ENCODE measurements around the gene MRPS27.

Gene MRPS27

GRCh38 chr5:72308853-72309191 is 11.2 kb downstream of the MRPS27 start:
- DNase-seq (ENCODE audit: low read depth) = no peak
- no peak overlapping the region for H3K4me3 ChIP-seq (ENCODE audit: low read length)
- no peak for TF ChIP-seq CTCF (conservative IDR thresholded peaks at IDR 0.05; ENCODE audit: low read depth, low read length)

GRCh38 chr5:72307968-72308852 is 11.8 kb downstream of the MRPS27 start:
- peak; percentile 95 for DNase-seq (ENCODE audit: low read depth)
- peak; percentile 76 for TF ChIP-seq CTCF (conservative IDR thresholded peaks at IDR 0.05; ENCODE audit: low read depth, low read length)
- H3K4me3 ChIP-seq (ENCODE audit: low read length) = peak overlapping the region; percentile 76

- no peak for DNase-seq (ENCODE audit: low read depth)
- TF ChIP-seq CTCF (conservative IDR thresholded peaks at IDR 0.05; ENCODE audit: low read depth, low read length) = no peak
- peak overlapping the region; percentile 76 for H3K4me3 ChIP-seq (ENCODE audit: low read length)
These were observed 12.5 kb downstream of the MRPS27 start for GRCh38 chr5:72307573-72307967.

GRCh38 chr5:72305194-72306142 is 14.6 kb downstream of the MRPS27 start:
- no peak overlapping the region for H3K4me3 ChIP-seq (ENCODE audit: low read length)
- no peak for DNase-seq (ENCODE audit: low read depth)
- TF ChIP-seq CTCF (conservative IDR thresholded peaks at IDR 0.05; ENCODE audit: low read depth, low read length) = no peak

DNA sequence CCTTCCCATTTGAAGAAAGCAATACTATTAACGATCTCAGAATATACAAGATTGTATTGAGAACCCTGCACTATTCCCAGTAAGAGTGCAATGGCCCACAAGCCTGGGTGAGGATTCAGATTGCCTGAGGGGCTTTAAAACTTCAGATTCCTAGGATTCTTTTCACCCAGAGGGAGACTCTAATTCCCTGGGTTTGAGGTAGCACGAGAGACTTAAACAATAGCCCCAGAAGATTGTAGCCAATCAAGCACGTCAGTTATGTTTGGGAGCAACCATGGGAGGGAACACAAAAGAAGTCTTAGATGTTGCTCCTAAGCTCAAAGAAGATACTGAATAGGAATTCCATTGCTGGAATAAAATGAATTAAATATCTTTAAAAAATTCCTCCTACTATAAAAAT is 17.9 kb downstream of the MRPS27 start:
- no peak overlapping the region for H3K4me3 ChIP-seq (ENCODE audit: low read length)
- TF ChIP-seq CTCF (conservative IDR thresholded peaks at IDR 0.05; ENCODE audit: low read depth, low read length) = no peak
- DNase-seq (ENCODE audit: low read depth) = no peak

GRCh38 chr5:72301557-72301956 is 18.5 kb downstream of the MRPS27 start:
- TF ChIP-seq CTCF (conservative IDR thresholded peaks at IDR 0.05; ENCODE audit: low read depth, low read length) = no peak
- no peak for DNase-seq (ENCODE audit: low read depth)
- no peak overlapping the region for H3K4me3 ChIP-seq (ENCODE audit: low read length)
